ENCODE measurements around the gene SULF2. TPM values are rescaled to one million over a fixed set of nuclear protein-coding genes. Genes with fewer than 3 reads are reported as not detected.

Gene SULF2
- total RNA-seq, 1 experiment from 2014 or later, result 13.0 TPM

DNA sequence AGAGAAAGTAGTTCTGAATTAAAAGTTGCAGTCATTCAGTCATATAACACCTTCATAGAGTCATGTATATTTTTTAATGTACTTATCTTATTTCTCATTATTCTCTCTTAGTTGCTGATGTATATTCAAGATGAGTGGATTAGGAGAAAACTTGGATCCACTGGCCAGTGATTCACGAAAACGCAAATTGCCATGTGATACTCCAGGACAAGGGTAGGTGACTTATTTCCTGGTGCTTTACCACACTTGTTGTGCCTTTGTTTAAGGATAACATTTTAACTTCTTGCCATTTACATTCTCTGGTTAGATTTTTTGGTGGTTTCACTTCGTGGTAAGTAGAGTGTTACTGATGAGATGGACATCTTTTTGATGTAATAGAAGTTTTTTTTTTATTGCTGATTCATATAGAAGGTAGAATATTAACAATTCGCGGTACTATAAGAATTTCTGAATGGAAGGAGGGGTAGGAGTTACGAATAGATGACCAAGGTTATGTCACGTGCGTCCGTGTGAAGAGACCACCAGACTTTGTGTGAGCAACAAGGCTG, 163.1 kb downstream of the SULF2 start:
- no peak overlapping the region for H3K4me2 ChIP-seq (ENCODE audit: low read length)

GRCh38 chr20:47620808-47621805, 164.2 kb downstream of the SULF2 start:
- RAD21 ChIA-PET (ENCODE audit: low non-redundant PET in 1 of 2, low total read pairs in 2 of 2, uncharacterized antibody in 2 of 2, unreplicated experiment in 2 of 2), result interaction anchor here (1.0 to 1.3 kb wide), 5 partner anchors 117 to 348 kb away, joined by 3 to 6 read pairs (median 3); no protein-coding TSS in a partner anchor

More for the DNA sequence above, 163.1 kb downstream of the SULF2 start:
- Histone ChIP-seq H3K36me3 (ENCODE audit: control insufficient read depth in 1 of 2, insufficient read depth in 2 of 2, low read length in 2 of 2) (no peaks in the 10 kb centered on the region; a peak in 1 of 4 replicates), H3K4me3 (replicated peaks in 1 of 2; ENCODE audit: low read depth in 1 of 2, low read length in 2 of 2) (no peak overlapping the region), H3K27ac (ENCODE audit: low read depth, low read length) (no peak overlapping the region), H2AFZ (ENCODE audit: low read depth, low read length, poor library complexity, severe bottlenecking) (no peak overlapping the region), H3K9me2 (ENCODE audit: insufficient read depth) (no peaks in the 10 kb centered on the region), H3K9ac (ENCODE audit: low read length) (no peak overlapping the region), H3K27me3 (ENCODE audit: insufficient read depth, low read length) (no peaks in the 10 kb centered on the region), H3K4me1 (ENCODE audit: control insufficient read depth in 1 of 2, insufficient read depth in 2 of 2, low read length in 2 of 2) (no peaks in the 10 kb centered on the region), H4K20me1 (ENCODE audit: insufficient read depth) (no peaks in the 10 kb centered on the region), H3K79me2 (ENCODE audit: insufficient read depth, low read length) (no peaks in the 10 kb centered on the region), H3K9me3 (ENCODE audit: control insufficient read depth in 1 of 2, insufficient read depth in 1 of 2, low read depth in 1 of 2, low read length in 2 of 2) (no peaks in the 10 kb centered on the region)
- BruUV-seq (replicated peaks), result no TSS peak
- RAD21 ChIA-PET (ENCODE audit: low non-redundant PET in 1 of 2, low total read pairs in 2 of 2, uncharacterized antibody in 2 of 2, unreplicated experiment in 2 of 2), result no interaction called here
- DNase-seq (ENCODE audit: low read depth, low spot score), result no peak
- intact Hi-C loops (cut with micrococcal nuclease), result loop anchor here (5.0 kb wide), 1 partner anchor 120 kb away; the partner anchor contains the start of gene NCOA3
- POLR2A ChIA-PET, result no interaction called here
- no peak for TF ChIP-seq TCF7L2 (IDR thresholded peaks at IDR 0.05; ENCODE audit: borderline replicate concordance, extremely low read depth, insufficient read depth, insufficient read length)
- CTCF ChIA-PET, result interaction anchor here (2.2 to 2.3 kb wide), 2 partner anchors 238 to 416 kb away, joined by 10 to 12 read pairs; no protein-coding TSS in a partner anchor
- no peak for ATAC-seq

More at GRCh38 chr20:47620808-47621805, 164.2 kb downstream of the SULF2 start:
- DNase-seq (ENCODE audit: low read depth, low spot score) (peak; percentile 51), ATAC-seq (no peak)
- ChIA-PET POLR2A (interaction anchor here (1.0 to 1.4 kb wide), 5 partner anchors 166 to 262 kb away, joined by 3 to 6 read pairs (median 3); no protein-coding TSS in a partner anchor), CTCF (interaction anchor here (0.7 to 3.0 kb wide), 30 partner anchors 10 to 868 kb away, joined by 3 to 36 read pairs (median 5); partner anchors contain the start of genes NCOA3 and ZMYND8)
- intact Hi-C loops (cut with micrococcal nuclease), result loop anchor here (1.0 to 5.0 kb wide), 4 partner anchors 119 to 425 kb away; partner anchors contain the start of gene NCOA3
- Histone ChIP-seq H3K36me3 (ENCODE audit: control insufficient read depth in 1 of 2, insufficient read depth in 2 of 2, low read length in 2 of 2) (no peaks in the 10 kb centered on the region; a peak in 1 of 4 replicates), H3K27ac (ENCODE audit: low read depth, low read length) (no peak overlapping the region), H2AFZ (ENCODE audit: low read depth, low read length, poor library complexity, severe bottlenecking) (no peak overlapping the region), H3K4me3 (replicated peaks in 1 of 2; ENCODE audit: low read depth in 1 of 2, low read length in 2 of 2) (no peak overlapping the region), H3K9ac (ENCODE audit: low read length) (no peak overlapping the region), H3K9me3 (ENCODE audit: control insufficient read depth in 1 of 2, insufficient read depth in 1 of 2, low read depth in 1 of 2, low read length in 2 of 2) (no peaks in the 10 kb centered on the region), H3K4me1 (ENCODE audit: control insufficient read depth in 1 of 2, insufficient read depth in 2 of 2, low read length in 2 of 2) (peaks cover 0 to 6% of the 10 kb centered on the region in 2 experiments; a peak in 2 of 4 replicates), H3K9me2 (ENCODE audit: insufficient read depth) (no peaks in the 10 kb centered on the region), H4K20me1 (ENCODE audit: insufficient read depth) (no peaks in the 10 kb centered on the region), H3K4me2 (ENCODE audit: low read length) (no peak overlapping the region), H3K27me3 (ENCODE audit: insufficient read depth, low read length) (no peaks in the 10 kb centered on the region), H3K79me2 (ENCODE audit: insufficient read depth, low read length) (no peaks in the 10 kb centered on the region)
- no TSS peak for BruUV-seq (replicated peaks)
- no peak for TF ChIP-seq EZH2 (IDR thresholded peaks at IDR 0.05)
- peak; percentile 83 for TF ChIP-seq RAD21 (IDR thresholded peaks at IDR 0.05; ENCODE audit: low read depth)
- TF ChIP-seq CTCF (IDR thresholded peaks at IDR 0.05 in 2 of 3, conservative IDR thresholded peaks at IDR 0.05 in 1 of 3; ENCODE audit: borderline replicate concordance in 1 of 3, insufficient read depth in 1 of 3, low read depth in 2 of 3, low read length in 2 of 3), result peak; percentile 66 to 79 (median 73); a peak in 5 of 6 replicates
